Measurements from ENCODE around the gene SPATS2L. TPM values are rescaled to one million over a fixed set of nuclear protein-coding genes. Genes with fewer than 3 reads are reported as not detected.

The SPATS2L gene
- total and polyA plus RNA-seq, 2 of the 13 experiments (the other 11 are each of a cell fraction or from before 2014, with no cell fraction given): 154 to 212 TPM

- TF ChIP-seq ZNF761 (CRISPR knock-in tag; conservative IDR thresholded peaks at IDR 0.05) (0 out of 2 replicates have a peak, but pooled peaks have one; percentile 43), GRHL1 (CRISPR knock-in tag; conservative IDR thresholded peaks at IDR 0.05) (no peak), ZNF512B (CRISPR knock-in tag; IDR thresholded peaks at IDR 0.05; ENCODE audit: borderline replicate concordance) (no peak), ZNF609 (CRISPR knock-in tag; IDR thresholded peaks at IDR 0.05; ENCODE audit: borderline replicate concordance) (peak; percentile 25; the same call in 1 of the 2 replicates), ZNF513 (CRISPR knock-in tag; conservative IDR thresholded peaks at IDR 0.05) (no peak), RARA (CRISPR knock-in tag; IDR thresholded peaks at IDR 0.05) (peak; percentile 79), ZNF326 (CRISPR knock-in tag; IDR thresholded peaks at IDR 0.05; ENCODE audit: borderline replicate concordance) (no peak), ZFYVE20 (CRISPR knock-in tag; IDR thresholded peaks at IDR 0.05; ENCODE audit: borderline replicate concordance, low read depth) (no peak), ZBTB10 (CRISPR knock-in tag; IDR thresholded peaks at IDR 0.05; ENCODE audit: borderline replicate concordance) (no peak), ARNTL (CRISPR knock-in tag; IDR thresholded peaks at IDR 0.05) (no peak), ZNF501 (CRISPR knock-in tag; IDR thresholded peaks at IDR 0.05) (no peak), REL (CRISPR knock-in tag; conservative IDR thresholded peaks at IDR 0.05) (no peak), KLF13 (CRISPR knock-in tag; IDR thresholded peaks at IDR 0.05) (no peak)
Observed at GRCh38 chr2:200319548-200320337, 13.2 kb downstream of the SPATS2L start (continued).
